OCI-M2 (cell line): ENCODE data around the gene RABGGTB.
"Not testable (repeated sequence)": the region's sequence is repeated elsewhere in the genome, so short reads cannot be mapped to it uniquely, and the experiment has no call there.

Experiments
- DNase-seq: peaks from one replicate; lab custom pipeline; 2025; ENCODE audit not compliant: unreplicated experiment; lab: John Stamatoyannopoulos, UW

Gene RABGGTB

DNA sequence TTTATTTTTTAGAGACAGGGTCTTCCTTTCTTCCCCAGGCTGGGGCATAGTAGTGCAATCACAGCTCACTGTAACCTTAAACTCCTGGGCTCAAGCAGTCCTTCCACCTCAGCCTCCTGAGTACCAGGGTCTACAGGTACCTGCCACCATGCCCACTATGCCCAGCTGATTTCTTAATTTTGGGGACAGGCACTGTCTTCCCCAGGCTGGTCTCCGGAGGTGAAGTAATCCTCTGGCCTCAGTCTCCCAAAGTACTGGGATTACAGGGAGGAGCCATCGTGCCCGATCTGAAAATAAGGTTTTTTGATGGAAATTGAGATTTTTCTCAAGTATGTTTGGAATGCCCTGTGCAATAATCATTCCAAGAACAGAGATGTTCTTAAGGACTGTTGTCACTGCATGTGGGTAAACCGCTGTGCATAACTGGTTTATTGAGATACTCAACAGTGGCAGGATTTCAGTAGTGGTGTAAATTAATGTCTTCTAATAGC, 9.7 kb downstream of the RABGGTB start:
- no peak for DNase-seq

DNA sequence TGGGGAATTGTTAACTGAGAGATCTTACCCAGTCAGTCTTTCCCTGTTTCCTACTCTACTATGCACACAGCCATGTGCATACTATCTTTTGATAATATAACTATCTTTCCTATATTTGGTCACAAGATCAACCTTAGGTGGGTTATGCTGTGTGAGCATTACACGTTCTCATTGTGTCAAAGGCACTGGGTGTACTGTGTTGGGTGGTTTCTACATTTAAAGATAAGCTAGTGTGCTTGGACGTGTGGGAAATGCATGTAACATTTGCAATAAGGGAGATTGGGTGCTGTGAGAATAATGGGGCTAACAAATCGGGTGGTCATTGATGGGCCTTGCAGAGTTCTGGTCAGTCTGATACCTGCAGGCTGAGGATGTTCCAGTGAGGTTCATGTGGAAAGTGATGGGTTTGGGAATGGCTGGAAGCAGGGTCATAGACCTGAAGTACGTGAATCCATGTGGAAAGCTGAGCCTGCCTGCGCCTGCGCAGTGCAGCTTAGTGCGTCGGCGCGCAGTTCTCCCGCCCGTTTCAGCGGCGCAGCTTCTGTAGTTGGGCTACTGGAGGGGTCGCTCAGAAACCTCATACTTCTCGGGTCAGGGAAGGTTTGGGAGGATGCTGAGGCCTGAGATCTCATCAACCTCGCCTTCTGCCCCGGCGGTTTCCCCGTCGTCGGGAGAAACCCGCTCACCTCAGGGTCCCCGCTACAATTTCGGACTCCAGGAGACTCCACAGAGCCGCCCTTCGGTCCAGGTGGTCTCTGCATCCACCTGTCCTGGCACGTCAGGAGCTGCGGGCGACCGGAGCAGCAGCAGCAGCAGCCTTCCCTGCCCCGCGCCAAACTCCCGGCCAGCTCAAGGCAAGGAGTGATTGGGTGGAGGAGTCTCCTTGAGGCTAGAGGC, 10.6 kb downstream of the RABGGTB start, which contains the start of gene MSH4:
Gene MSH4, plus strand, starts transcription at position 507 of the 897 bp plus-strand sequence. Its CDS starts 104 bp downstream, at position 611.
- no peak for DNase-seq

DNA sequence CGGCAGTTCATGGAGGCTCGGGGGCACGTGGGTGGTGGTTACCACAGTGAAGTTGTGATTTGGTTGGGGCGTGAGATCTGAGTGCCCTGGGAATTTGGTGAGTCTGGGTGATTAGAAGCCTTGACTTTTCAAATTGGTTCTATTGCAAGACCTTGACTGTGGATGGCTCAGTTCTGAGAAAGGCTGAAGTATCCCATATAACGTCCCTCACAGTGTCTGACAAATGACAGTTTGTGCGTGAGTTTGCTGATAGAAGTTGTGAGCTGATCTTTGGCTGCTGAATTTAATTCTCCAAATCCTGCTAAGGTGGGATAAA, 11.2 kb downstream of the RABGGTB start:
- no peak for DNase-seq

DNA sequence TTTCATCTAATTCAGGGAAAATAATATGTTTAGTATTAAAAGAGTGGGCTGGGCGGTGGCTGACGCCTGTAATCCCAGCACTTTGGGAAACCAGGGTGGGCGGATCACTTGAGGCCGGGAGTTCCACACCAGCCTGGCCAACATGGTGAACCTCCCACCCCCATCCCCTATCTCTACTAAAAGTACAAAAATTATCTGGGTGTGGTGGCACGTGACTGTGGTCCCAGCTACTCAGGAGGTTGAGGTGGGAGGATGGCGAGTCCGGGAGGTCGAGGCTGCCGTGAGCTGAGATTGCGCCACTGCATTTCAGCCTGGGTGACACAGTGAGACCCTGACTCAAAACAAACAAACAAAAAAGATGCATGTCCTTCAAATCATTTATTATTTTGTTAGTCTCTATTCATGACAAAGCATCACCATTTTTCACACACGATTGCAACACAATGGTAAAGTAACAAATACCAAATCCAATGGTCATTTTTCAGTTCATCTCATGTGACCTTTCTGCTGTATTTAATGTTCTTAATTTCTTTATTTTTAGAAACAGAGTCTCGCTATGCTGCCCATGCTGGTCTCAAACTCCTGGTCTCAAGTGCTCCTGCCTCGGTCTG, 11.7 kb downstream of the RABGGTB start:
- no peak for DNase-seq

DNA sequence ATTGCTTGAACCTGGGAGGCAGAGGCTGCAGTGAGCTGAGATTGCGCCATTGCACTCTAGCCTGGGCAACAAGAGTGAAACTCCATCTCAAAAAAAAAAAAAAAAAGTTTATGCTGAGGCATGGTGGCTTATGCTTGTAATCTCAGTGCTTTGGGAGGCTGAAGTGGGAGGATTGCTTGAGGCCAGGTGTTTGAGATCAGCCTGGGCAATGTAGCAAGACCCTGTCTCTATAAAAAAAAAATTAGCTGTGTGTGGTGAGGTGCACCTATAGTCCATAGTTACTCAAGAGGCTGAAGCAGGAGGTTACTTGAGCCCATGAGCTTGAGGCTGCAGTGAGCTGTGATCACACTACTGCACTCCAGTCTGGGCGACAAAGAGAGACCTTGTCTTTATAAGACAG, 15.4 kb downstream of the RABGGTB start:
- not testable (repeated sequence) for DNase-seq

GRCh38 chr1:75808921-75809320, 22.9 kb downstream of the RABGGTB start:
- DNase-seq: no peak

DNA sequence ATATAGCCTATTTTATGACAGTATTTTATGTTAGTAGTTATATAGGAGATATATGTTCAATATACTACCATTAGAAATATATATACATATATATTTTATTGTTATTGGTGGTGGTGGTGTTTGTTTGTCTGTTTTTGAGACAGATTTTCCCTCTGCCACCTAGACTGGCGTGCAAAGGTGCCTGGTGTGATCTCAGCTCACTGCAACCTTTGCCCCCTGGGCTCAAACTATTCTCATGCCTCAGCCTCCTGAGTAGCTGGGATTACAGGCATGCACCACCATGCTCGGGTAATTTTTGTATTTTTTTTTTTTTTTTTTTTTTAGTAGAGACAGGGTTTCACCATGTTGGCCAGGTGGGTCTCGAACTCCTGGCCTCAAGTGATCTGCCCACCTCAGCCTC, 24.1 kb downstream of the RABGGTB start:
- not testable (repeated sequence) for DNase-seq

GRCh38 chr1:75811211-75811981, 25.3 kb downstream of the RABGGTB start:
- DNase-seq: no peak

DNA sequence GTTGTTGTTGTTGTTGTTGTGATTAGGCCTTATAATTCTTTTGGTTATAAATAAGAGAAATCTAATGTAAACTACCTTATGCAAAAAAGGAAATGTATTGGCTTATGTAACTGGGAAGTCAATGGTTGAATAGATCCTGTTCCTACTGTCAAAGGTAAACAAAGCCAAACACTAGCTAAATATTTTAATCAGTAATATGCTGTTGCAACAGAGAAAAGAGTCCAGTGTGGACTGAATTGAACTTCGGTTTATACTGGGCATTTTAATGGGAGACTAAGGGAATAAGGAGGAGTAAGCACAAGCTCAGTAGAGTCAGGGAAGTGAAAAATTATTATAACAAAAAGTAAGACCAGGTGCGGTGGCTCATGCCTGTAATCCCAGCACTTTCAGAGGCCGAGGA, 26.0 kb downstream of the RABGGTB start:
- DNase-seq: no peak

DNA sequence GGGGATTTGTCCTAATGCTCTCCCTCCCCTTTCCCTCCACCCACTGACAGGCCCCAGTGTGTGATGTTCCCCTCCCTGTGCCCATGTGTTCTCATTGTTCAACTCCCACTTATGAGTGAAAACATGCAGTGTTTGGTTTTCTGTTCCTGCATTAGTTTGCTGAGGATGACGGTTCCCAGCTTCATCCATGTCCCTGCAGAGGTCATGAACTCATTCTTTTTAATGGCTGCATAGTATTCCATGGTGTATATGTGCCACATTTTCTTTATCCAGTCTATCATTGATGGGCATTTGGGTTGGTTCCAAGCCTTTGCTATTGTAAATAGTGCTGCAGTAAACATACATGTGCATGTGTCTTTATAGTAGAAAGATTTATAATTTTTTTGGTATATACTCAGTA, 37.5 kb downstream of the RABGGTB start:
- not testable (repeated sequence) for DNase-seq

DNA sequence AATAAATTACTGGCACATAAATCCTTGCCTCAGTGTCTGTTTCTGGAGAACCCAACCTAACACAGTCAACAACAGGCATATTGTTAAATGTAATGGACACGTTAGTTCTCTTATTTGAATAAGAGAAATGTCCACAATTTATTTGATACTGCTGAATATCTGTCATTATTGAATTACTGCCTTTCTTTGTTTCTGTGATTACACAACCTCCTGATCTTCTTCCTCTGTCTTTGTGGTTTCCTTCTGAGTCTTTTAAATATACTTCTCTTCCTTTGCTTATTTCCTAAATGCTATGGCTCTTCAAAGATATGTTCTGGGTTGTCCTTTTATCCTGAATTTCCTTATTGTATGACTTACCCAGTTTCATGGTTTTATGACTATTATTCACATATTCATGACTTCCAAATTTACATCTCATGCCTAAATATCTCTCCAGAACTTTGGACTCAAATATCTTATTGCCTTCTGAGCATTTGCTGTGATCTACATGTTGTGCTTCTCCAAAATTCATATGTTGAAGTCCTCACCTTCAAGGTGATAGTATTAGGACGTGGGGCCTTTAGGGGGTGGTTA, 50.6 kb downstream of the RABGGTB start:
- no peak for DNase-seq

DNA sequence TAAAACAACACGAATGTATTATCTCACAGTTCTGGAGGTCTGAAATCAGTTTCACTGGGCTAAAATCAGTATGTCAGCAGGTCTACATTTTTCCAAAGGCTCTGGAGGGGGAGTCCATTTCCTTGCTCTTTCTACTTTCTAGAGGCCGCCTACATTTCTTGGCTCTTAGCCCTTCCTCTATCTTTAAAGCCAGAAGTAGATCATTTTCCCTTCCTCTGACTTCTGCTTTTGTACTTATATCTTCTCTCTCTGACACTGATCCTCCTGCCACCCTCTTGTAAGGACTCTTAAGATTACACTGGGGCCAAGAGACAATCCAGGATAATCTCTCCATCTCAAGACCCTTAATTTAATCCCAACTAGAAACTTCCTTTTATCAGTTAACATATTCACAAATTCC, 52.0 kb downstream of the RABGGTB start:
- DNase-seq: no peak

GRCh38 chr1:75841421-75841820, 55.4 kb downstream of the RABGGTB start:
- no peak for DNase-seq
